Aorta (tissue), 5 donors: ENCODE results near the gene ARPC1B. TPM values are rescaled to one million over a fixed set of nuclear protein-coding genes. Genes with fewer than 3 reads are reported as not detected.
"Not testable (repeated sequence)": the region's sequence is repeated elsewhere in the genome, so short reads cannot be mapped to it uniquely, and the experiment has no call there.

Source experiments
- ATAC-seq: fragments of 200-7000 bp; cut with Tn5 transposase; one replicate; pipeline ENCODE4 v1.9.1; 2022; ENCODE audit warnings: moderate library complexity; ENCODE audit not compliant: low FRiP score
- DNase-seq, 2 donors: peaks; one replicate each; pipeline ENCODE4 v3.0.0-alpha.2; 2020
- H3K27ac ChIP-seq, 2 donors: one replicate each; pipeline ENCODE4 v1.5.1; 2013; ENCODE audit warnings: low read length in 2 of 2, mild to moderate bottlenecking in 2 of 2, moderate library complexity in 2 of 2, control low read depth in 1 of 2, inconsistent platforms in 1 of 2, low read depth in 1 of 2
- H3K27me3 ChIP-seq, 2 donors: one replicate each; pipeline ENCODE4 v1.6.1; 2013; ENCODE audit warnings: control low read depth in 1 of 2, low read length in 1 of 2, mild to moderate bottlenecking in 1 of 2, moderate library complexity in 1 of 2; ENCODE audit not compliant: insufficient read depth in 2 of 2, control insufficient read depth in 1 of 2
- H3K36me3 ChIP-seq, 2 donors: one replicate each; pipeline ENCODE4 v1.6.1; 2013; ENCODE audit warnings: control low read depth in 1 of 2, low read length in 1 of 2, mild to moderate bottlenecking in 1 of 2; ENCODE audit not compliant: insufficient read depth in 2 of 2, control insufficient read depth in 1 of 2
- H3K4me1 ChIP-seq, 2 donors: one replicate each; pipeline ENCODE4 v1.6.1; 2013; ENCODE audit warnings: low read length in 2 of 2, control low read depth in 1 of 2, mild to moderate bottlenecking in 1 of 2, moderate library complexity in 1 of 2; ENCODE audit not compliant: insufficient read depth in 2 of 2, control insufficient read depth in 1 of 2
- H3K4me3 ChIP-seq, 2 donors: one replicate each; pipeline ENCODE4 v1.5.1; 2013; ENCODE audit warnings: low read length in 2 of 2, control low read depth in 1 of 2, mild to moderate bottlenecking in 1 of 2
- H3K9me3 ChIP-seq: one replicate; pipeline ENCODE4 v1.6.1; 2013; ENCODE audit warnings: mild to moderate bottlenecking, low read length; ENCODE audit not compliant: control insufficient read depth
- WGBS, 2 donors: extraction: QIAGEN DNeasy Blood & Tissue Kit; methylation state at CpG; one replicate each; pipeline ENCODE4 v1.1.7; 2013; 5-methylcytosine and 5-hydroxymethylcytosine counted together
- intact Hi-C, 2 donors: fragments of 100-400 bp; cut with DNase I; formaldehyde crosslinking; loops; one replicate each; pipeline versions ENCODE4 v1.14.2 to v1.15.0; 2022
- polyA plus RNA-seq, 2 donors: library from polyadenylated mRNA; stranded (reverse); fragments of 200-250 nt; gene quantifications; one replicate each; pipeline ENCODE4 v1.2.3, GENCODE V29; 2013
- total RNA-seq, 2 donors: library from RNA; stranded (reverse); fragmentation: NEBNext Ultra II Directional; extraction: Animal tissue kit (Norgen Biotek cat#: 25700); gene quantifications; one replicate each; pipeline ENCODE4 v1.2.1, GENCODE V29; 2021
- donor health status: healthy with polysubstance abuse.
- donor health status: Bipolar disorder and iron deficiency.
- donor health status: DM: no; HTN: no; CAD: no.
- donor health status: DM: no; HTN: no; CAD: no.
- donor health status: DM: yes; HTN: yes; CAD: no.

The ARPC1B gene
- total and polyA plus RNA-seq, 4 donors = 134 to 262 (median 162) TPM

DNA sequence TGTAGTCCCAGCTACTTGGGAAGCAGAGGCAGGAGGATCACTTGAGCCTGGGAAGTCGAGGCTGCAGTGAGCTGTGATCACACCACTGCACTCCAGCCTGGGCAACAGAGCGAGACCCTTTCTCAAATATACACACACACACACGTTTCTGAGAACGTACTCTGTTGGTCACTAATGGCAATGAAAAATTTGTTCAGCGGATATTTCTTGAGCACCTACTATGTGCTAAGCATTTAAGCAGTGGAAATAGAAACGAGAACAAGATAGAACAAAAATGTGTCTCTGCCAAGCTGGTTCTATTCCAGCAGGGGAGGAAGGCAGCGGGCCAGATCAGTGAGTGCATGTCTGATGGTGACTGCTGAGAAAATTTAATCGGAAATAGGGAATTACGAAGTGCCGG lies 8.7 kb downstream of the ARPC1B start:
- WGBS, 2 donors = 84 to 88% methylated on average over 10 of the region's 10 CpGs
- no peak for ATAC-seq
- H3K4me1 ChIP-seq = no peaks in the 10 kb centered on the region
- H3K4me3 ChIP-seq = no peak overlapping the region
- H3K27ac ChIP-seq = no peak overlapping the region
- peaks cover 0 to 4% of the 10 kb centered on the region in 2 donors for H3K36me3 ChIP-seq
- intact Hi-C loops = no loop called here
- DNase-seq = no peak
- no peaks in the 10 kb centered on the region for H3K9me3 ChIP-seq
- H3K27me3 ChIP-seq = no peaks in the 10 kb centered on the region

DNA sequence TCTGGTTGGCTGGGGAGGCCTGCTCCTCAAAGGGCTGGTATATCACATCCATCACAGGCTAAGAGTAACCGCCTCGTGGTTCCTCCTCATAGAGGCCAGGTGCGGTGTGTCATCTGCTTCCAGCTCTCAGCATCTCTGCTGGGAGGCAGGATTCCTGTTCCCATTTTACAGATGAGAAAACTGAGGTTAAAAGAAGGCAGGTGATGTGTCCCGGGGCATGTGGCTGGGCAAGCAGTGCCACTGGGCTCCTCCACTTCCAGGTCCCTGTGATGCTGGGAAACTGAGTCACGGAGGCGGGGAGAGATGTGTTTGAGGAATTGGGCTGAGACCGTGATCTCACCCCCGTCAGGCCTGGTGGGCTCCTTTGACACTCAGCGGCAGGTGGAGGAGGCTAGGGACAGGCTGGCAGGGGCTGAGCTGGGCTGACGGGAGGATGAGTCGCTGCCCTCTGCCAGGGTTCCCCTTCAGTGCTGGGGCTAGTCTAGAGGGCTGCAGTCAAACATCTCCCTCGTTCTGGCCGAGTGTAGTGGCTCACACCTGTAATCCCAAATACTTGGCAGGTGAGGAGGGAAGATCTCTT lies 9.4 kb downstream of the ARPC1B start:
- Histone ChIP-seq H3K4me1 (no peaks in the 10 kb centered on the region), H3K27ac (no peak overlapping the region)

DNA sequence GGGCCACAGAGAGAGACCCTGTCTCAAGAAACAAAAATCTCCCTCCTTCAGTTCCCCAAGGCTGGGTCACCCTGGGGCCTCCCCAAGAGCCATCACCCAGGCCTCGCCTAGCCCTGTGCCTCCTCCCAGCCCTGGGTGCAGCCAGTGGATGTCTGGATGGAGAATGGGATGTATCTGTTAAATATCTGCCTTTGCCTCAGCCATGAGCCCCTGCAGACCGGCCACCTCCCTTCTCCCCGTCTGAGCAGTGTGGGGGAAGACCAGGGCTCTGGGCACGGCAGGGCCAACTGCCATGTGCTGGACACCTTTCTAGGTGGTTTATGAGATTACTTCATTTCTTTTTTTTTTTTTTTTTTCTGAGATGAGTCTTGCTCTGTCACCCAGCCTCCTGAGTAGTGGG lies 10.0 kb downstream of the ARPC1B start:
- WGBS, 2 donors = 93 to 95% methylated on average over 4 of the region's 4 CpGs
- intact Hi-C loops = no loop called here
- H3K27ac ChIP-seq = no peak overlapping the region
- no peak overlapping the region for H3K4me3 ChIP-seq
- H3K4me1 ChIP-seq = no peaks in the 10 kb centered on the region
- DNase-seq = no peak
- H3K9me3 ChIP-seq = no peaks in the 10 kb centered on the region
- H3K27me3 ChIP-seq = no peaks in the 10 kb centered on the region
- H3K36me3 ChIP-seq = peaks cover 0 to 4% of the 10 kb centered on the region in 2 donors
- no peak for ATAC-seq

More for the DNA sequence above, 9.4 kb downstream of the ARPC1B start:
- no peak for DNase-seq
- intact Hi-C loops = no loop called here
- no peaks in the 10 kb centered on the region for H3K9me3 ChIP-seq
- no peak for ATAC-seq
- H3K4me3 ChIP-seq = no peak overlapping the region
- H3K27me3 ChIP-seq = no peaks in the 10 kb centered on the region
- H3K36me3 ChIP-seq = peaks cover 0 to 4% of the 10 kb centered on the region in 2 donors
- 92 to 94% methylated on average over 13 of the region's 13 CpGs for WGBS, 2 donors

DNA sequence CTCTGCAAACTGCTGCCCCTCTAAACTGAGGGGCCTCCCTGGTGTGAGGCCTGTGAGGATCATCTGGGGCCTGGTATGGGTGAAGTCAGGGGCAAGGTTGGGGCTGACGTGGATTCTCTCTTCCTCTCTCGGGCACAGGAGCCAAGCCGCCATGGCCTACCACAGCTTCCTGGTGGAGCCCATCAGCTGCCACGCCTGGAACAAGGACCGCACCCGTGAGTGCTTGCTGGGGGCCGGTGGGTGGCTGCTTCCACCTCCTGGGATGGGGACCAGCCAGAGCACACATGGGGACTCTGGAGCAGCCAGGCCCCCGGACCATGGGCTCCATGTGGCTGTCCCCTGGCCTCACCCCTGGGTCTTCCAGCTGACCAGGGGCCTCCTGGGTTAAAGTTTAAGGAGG lies 11.0 kb downstream of the ARPC1B start:
- H3K27ac ChIP-seq = no peak overlapping the region
- peaks cover 0 to 8% of the 10 kb centered on the region in 2 donors for H3K36me3 ChIP-seq
- DNase-seq = no peak
- ATAC-seq = no peak
- intact Hi-C loops = no loop called here
- H3K27me3 ChIP-seq = no peaks in the 10 kb centered on the region
- 87 to 91% methylated on average over 8 of the region's 8 CpGs for WGBS, 2 donors
- no peaks in the 10 kb centered on the region for H3K4me1 ChIP-seq
- no peaks in the 10 kb centered on the region for H3K9me3 ChIP-seq
- no peak overlapping the region for H3K4me3 ChIP-seq

DNA sequence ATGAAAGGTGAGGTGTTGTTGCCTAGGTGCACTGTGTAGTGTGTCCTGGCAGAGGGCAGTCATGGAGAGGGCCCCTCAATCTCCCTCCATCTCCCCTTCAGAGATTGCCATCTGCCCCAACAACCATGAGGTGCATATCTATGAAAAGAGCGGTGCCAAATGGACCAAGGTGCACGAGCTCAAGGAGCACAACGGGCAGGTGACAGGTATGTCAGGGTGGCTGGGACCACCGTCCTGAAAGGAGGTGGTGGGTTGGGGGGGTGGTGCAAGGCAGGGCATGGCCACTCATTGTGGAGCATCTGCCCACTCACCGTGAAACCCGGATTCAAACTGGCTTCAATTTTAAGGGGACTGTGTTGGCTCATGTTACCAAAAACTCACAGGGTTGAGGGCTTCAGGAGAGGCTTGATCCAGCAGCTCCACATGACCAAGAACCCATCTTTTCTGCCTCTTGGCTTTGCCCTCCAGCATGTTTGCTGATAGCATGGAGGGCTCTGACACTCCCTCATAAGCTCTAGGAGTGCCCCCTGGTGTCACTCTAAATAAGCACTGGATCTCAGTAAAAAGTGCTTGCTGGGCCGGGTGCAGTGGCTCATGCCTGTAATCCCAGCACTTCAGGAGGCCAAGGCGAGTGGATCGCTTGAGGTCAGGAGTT lies 12.2 kb downstream of the ARPC1B start:
- Histone ChIP-seq H3K4me1 (no peaks in the 10 kb centered on the region), H3K4me3 (no peak overlapping the region), H3K27ac (no peak overlapping the region), H3K27me3 (no peaks in the 10 kb centered on the region), H3K36me3 (peaks cover 0 to 11% of the 10 kb centered on the region in 2 donors), H3K9me3 (no peaks in the 10 kb centered on the region)
- no peak for DNase-seq
- intact Hi-C loops = no loop called here
- 91% methylated on average over 9 of the region's 9 CpGs for WGBS, 2 donors
- ATAC-seq = no peak

DNA sequence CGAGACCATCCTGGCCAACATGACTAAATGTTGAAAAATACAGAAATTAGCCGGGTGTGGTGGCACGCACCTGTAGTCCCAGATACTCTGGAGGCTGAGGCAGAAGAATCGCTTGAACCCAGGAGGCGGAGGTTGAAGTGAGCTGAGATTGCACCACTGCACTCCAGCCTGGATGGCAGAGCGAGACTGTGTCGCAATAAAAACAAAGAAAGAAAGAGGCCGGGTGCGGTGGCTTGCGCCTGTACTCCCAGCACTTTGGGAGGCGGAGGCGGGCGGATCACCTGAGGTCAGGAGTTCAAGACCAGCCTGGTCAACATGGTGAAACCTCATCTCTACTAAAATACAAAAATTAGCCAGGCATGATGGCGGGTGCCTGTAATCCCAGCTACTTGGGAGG lies 12.7 kb downstream of the ARPC1B start:
- intact Hi-C loops, ATAC-seq, H3K4me3 ChIP-seq, H3K27me3 ChIP-seq, DNase-seq, H3K27ac ChIP-seq, H3K4me1 ChIP-seq, H3K9me3 ChIP-seq: not testable (repeated sequence)
- WGBS, 2 donors = 93 to 96% methylated on average over 14 of the region's 14 CpGs
- H3K36me3 ChIP-seq = peaks cover 0 to 11% of the 10 kb centered on the region in 2 donors

DNA sequence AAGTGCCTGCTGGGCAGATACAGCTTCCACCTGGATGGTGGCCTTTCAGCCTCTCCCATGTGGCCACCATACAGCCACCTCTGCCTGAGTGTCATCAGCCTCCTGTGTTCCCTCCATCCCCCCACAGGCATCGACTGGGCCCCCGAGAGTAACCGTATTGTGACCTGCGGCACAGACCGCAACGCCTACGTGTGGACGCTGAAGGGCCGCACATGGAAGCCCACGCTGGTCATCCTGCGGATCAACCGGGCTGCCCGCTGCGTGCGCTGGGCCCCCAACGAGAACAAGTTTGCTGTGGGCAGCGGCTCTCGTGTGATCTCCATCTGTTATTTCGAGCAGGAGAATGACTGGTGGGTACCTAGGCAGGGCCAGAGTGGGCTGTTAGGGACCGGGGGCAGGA lies 13.4 kb downstream of the ARPC1B start:
- no peaks in the 10 kb centered on the region for H3K4me1 ChIP-seq
- H3K27ac ChIP-seq = no peak overlapping the region
- no peak overlapping the region for H3K4me3 ChIP-seq
- 95 to 96% methylated on average over 20 of the region's 20 CpGs for WGBS, 2 donors
- H3K9me3 ChIP-seq = no peaks in the 10 kb centered on the region
- DNase-seq (no peak), ATAC-seq (no peak)
- no peaks in the 10 kb centered on the region for H3K27me3 ChIP-seq
- intact Hi-C loops = no loop called here
- peaks cover 0 to 11% of the 10 kb centered on the region in 2 donors for H3K36me3 ChIP-seq

DNA sequence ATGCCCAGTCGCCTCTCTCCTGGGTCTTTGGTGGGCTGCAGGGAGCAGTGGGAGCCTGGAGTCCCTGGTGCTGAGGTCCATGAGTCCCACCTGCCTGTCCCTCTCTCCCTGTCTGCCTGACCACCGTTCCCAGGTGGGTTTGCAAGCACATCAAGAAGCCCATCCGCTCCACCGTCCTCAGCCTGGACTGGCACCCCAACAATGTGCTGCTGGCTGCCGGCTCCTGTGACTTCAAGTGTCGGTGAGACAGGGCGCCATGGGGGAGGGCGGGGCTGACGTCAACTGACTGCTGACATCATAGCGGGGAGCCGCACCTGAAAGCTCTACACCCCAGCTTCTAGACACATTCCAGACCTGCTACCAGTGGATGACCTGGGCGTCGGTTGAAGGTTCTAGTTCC lies 15.2 kb downstream of the ARPC1B start:
- peaks cover 0 to 11% of the 10 kb centered on the region in 2 donors for H3K36me3 ChIP-seq
- no peak overlapping the region for H3K27ac ChIP-seq
- WGBS, 2 donors = 90 to 91% methylated on average over 13 of the region's 13 CpGs
- H3K27me3 ChIP-seq = no peaks in the 10 kb centered on the region
- H3K9me3 ChIP-seq = no peaks in the 10 kb centered on the region
- H3K4me3 ChIP-seq = no peak overlapping the region
- H3K4me1 ChIP-seq = no peaks in the 10 kb centered on the region
- DNase-seq (no peak), ATAC-seq (no peak)
- intact Hi-C loops = no loop called here

DNA sequence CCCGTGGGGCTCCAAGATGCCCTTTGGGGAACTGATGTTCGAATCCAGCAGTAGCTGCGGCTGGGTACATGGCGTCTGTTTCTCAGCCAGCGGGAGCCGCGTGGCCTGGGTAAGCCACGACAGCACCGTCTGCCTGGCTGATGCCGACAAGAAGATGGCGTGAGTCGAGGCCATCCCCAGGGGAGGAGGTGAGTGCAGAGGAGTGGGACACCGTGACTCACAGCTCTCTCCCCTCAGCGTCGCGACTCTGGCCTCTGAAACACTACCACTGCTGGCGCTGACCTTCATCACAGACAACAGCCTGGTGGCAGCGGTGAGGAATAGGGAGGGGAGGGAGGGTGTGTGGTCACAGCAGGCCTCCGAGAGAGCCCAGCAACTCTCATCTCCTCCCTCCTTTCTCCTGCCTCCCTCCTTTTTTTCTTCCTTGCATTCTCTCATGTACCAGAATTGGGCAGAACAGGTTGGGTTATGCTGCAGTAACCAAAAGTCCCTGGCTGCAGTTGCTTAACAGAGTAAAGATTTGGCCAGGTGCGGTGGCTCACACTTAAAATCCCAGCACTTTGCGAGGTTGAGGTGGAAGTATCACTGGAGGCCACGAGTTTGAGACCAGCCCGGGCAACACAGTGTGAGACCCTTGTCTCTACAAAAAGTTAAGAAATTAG lies 16.5 kb downstream of the ARPC1B start:
- intact Hi-C loops = no loop called here
- Histone ChIP-seq H3K4me3 (no peak overlapping the region), H3K27ac (no peak overlapping the region), H3K27me3 (no peaks in the 10 kb centered on the region), H3K9me3 (no peaks in the 10 kb centered on the region), H3K4me1 (no peaks in the 10 kb centered on the region), H3K36me3 (peaks cover 0 to 11% of the 10 kb centered on the region in 2 donors)
- ATAC-seq = no peak
- no peak for DNase-seq
- WGBS, 2 donors = 94 to 96% methylated on average over 22 to 23 of the region's 23 CpGs
